ENCODE data around the gene HDAC4. TPM values are rescaled to one million over a fixed set of nuclear protein-coding genes. Genes with fewer than 3 reads are reported as not detected.

The HDAC4 gene
- total and polyA plus RNA-seq, 9 of the 15 experiments (the other 6 are each of a cell fraction or from before 2014, with no cell fraction given) = 0.11 to 20.2 (median 4.0) TPM

DNA sequence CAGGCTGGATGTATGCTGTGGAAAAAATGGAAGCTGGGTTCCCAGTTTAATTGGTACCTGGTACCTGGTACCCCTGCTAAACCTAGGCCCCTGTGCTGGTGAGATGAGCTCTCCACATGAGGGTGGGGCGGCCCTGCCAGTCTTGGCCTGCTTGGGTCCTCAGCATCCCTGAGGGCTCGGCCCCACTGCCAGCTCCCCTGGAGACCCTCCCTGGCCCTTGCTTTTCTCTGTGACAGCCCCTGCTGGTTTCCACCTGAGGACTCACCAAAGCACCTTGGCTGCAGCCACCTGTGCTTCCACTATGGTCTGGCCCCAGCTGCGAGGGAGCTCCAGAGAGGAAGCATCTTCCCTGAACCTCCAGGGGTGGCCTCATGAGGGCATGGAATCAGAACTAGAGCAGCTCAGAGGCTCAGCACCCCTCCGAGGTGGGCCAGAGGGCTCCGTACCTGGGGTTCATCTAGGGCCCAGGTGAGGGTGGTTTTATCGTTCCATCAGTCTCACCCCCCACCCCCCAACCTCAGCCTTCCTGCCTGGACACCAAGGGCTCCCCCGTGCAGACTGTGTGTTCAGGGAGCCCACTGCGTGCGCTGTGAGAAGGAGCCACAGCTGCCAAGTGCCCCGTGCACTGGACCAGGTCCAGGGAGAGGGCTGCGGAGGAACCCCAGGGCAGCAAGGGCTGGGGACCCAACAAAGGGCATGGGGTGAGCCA, 23.7 kb upstream of the HDAC4 start:
- H4K20me1 ChIP-seq (replicated peaks; ENCODE audit: control insufficient read depth, insufficient read depth, low read length) = no peaks in the 10 kb centered on the region
- H3K36me3 ChIP-seq (ENCODE audit: control insufficient read depth, insufficient read depth, low read length) = no peaks in the 10 kb centered on the region
- H3K9ac ChIP-seq (ENCODE audit: insufficient read depth in 1 of 2, low read depth in 2 of 2, low read length in 2 of 2) = no peak overlapping the region
- H3K4me3 ChIP-seq = no peak overlapping the region
- H3K4me1 ChIP-seq (replicated peaks in 1 of 2; ENCODE audit: control insufficient read depth in 2 of 2, insufficient read depth in 2 of 2, low read length in 2 of 2) = no peaks in the 10 kb centered on the region; a peak in 1 of 5 replicates
- in situ Hi-C loops (cut with MboI) (no loop called here), intact Hi-C loops (cut with micrococcal nuclease) (no loop called here)
- CTCF ChIA-PET (ENCODE audit: low intra/inter-chr PET ratio) = no interaction called here
- no peak overlapping the region for H3K4me2 ChIP-seq (ENCODE audit: insufficient read depth, low read length)
- POLR2A ChIA-PET = interaction anchor here (0.6 to 0.9 kb wide), 2 partner anchors 27 to 87 kb away, joined by 3 read pairs; no protein-coding TSS in a partner anchor
- WGBS (ENCODE audit: insufficient coverage, low coverage, missing lambda C conversion rate) = 0% methylated on average over 9 of the region's 11 CpGs
- H3K9me1 ChIP-seq (ENCODE audit: control insufficient read depth, insufficient read depth, low read length) = no peaks in the 10 kb centered on the region
- H3K79me2 ChIP-seq (ENCODE audit: control insufficient read depth, insufficient read depth, low read length) = no peaks in the 10 kb centered on the region
- H3K27me3 ChIP-seq (ENCODE audit: control insufficient read depth in 2 of 2, insufficient read depth in 2 of 2, low read length in 2 of 2) = peaks cover 36 to 53% of the 10 kb centered on the region in 2 experiments; a peak in 4 of 5 replicates
- no peak for ATAC-seq
- H3K27ac ChIP-seq (ENCODE audit: extremely low read depth, low read depth, low read length) = no peak overlapping the region
- BruUV-seq (replicated peaks) = no TSS peak
- DNase-seq (ENCODE audit: extremely low read depth in 1 of 4, low spot score in 3 of 4) = no peak
- no peak for FAIRE-seq
- H2AFZ ChIP-seq (ENCODE audit: low read depth, low read length) = no peak overlapping the region
- no peaks in the 10 kb centered on the region for H3K9me3 ChIP-seq (replicated peaks; ENCODE audit: control insufficient read depth, insufficient read depth, low read depth, low read length)
- no peak for TF ChIP-seq FOXJ2 (tag; IDR thresholded peaks at IDR 0.05)
- no peak for TF ChIP-seq TCF3 (CRISPR knock-in tag; IDR thresholded peaks at IDR 0.05)
- TF ChIP-seq CHD7 (IDR thresholded peaks at IDR 0.05; ENCODE audit: low read depth, low read length) = no peak
- no peak for TF ChIP-seq BACH1 (tag; IDR thresholded peaks at IDR 0.05)
- no peak for TF ChIP-seq ZBTB43 (CRISPR knock-in tag; IDR thresholded peaks at IDR 0.05)
- TF ChIP-seq KDM4B (IDR thresholded peaks at IDR 0.05; ENCODE audit: borderline replicate concordance in 2 of 2, low read depth in 1 of 2) = no peak
- TF ChIP-seq BRD9 (IDR thresholded peaks at IDR 0.05; ENCODE audit: low read depth, partially characterized antibody) = no peak
- TF ChIP-seq ADNP (tag; IDR thresholded peaks at IDR 0.05) = no peak
